Measurements from ENCODE around the gene PRICKLE2. TPM values are rescaled to one million over a fixed set of nuclear protein-coding genes. Genes with fewer than 3 reads are reported as not detected.
A peak's percentile ranks its signal among the peaks of the same experiment; 100 is the strongest.

PRICKLE2 gene
- total RNA-seq, 1 donor from 2014 or later: 84.4 TPM

DNA sequence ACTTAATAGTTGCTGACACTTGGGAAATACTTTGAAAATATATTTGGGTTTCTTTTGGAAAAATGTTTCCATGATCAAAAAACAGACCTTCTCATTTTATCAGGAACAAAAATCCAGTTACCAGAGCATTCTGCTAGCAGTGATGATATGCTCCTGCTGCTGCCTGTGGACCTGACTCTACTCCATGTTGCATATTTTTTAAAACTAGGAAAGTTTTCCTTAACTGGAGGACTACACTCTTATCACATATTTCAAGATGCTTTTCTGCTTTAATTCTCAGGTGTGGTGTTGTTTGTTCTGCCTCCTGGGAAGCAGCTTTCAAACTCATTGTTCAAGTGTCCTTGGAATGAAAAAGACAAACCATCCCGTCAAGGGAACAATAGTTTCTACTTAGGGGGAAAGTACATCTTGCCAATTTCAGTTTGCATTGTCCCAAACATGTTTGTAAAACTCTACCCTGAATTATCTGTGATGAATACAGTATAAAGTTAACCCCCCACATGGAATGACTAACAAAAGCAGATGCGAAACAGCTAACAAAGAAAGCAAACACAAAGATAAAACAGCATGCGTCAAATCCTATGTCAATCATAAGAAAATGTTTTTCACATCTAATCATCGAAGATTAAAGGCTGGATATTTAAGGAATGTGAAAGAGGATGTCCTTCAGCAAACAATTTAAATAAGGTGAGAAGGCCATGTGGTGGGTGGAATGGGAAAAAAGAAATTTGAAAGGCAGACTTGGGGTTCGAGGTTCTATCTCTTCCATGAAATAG is 161.9 kb downstream of the PRICKLE2 start:
- Histone ChIP-seq H3K4me1 (ENCODE audit: insufficient read depth, low read length) (peaks cover 22% of the 10 kb centered on the region), H2AFZ (ENCODE audit: low read depth, low read length) (no peak overlapping the region), H3K27me3 (ENCODE audit: insufficient read depth, low read length) (no peaks in the 10 kb centered on the region), H3K4me3 (ENCODE audit: insufficient read depth, low read depth, low read length) (no peak overlapping the region), H3K79me2 (ENCODE audit: insufficient read depth, low read length) (no peaks in the 10 kb centered on the region), H3K9me3 (ENCODE audit: insufficient read depth, low read depth, low read length) (no peaks in the 10 kb centered on the region), H3K36me3 (ENCODE audit: insufficient read depth, low read length) (no peaks in the 10 kb centered on the region), H3K4me2 (ENCODE audit: low read length) (peak overlapping the region; percentile 64), H4K20me1 (ENCODE audit: insufficient read depth, low read length) (no peaks in the 10 kb centered on the region), H3K9ac (ENCODE audit: low read length) (peak overlapping the region; percentile 39), H3K27ac (ENCODE audit: low read depth, low read length) (peak overlapping the region; percentile 63)
- Mint-ChIP-seq H3K27me3 (ENCODE audit: low read depth, unreplicated experiment) (no peaks in the 10 kb centered on the region), H3K36me3 (ENCODE audit: low read depth, unreplicated experiment) (no peaks in the 10 kb centered on the region), H3K4me1 (ENCODE audit: low read depth, unreplicated experiment) (peaks cover 11% of the 10 kb centered on the region), H3K27ac (ENCODE audit: unreplicated experiment) (no peak overlapping the region), H3K4me3 (ENCODE audit: unreplicated experiment) (no peak overlapping the region), H3K9me3 (ENCODE audit: unreplicated experiment) (no peaks in the 10 kb centered on the region)
- FAIRE-seq: peak; percentile 13
- peak; percentile 75 for DNase-seq (ENCODE audit: low read depth)
- TF ChIP-seq, protein P1, sequence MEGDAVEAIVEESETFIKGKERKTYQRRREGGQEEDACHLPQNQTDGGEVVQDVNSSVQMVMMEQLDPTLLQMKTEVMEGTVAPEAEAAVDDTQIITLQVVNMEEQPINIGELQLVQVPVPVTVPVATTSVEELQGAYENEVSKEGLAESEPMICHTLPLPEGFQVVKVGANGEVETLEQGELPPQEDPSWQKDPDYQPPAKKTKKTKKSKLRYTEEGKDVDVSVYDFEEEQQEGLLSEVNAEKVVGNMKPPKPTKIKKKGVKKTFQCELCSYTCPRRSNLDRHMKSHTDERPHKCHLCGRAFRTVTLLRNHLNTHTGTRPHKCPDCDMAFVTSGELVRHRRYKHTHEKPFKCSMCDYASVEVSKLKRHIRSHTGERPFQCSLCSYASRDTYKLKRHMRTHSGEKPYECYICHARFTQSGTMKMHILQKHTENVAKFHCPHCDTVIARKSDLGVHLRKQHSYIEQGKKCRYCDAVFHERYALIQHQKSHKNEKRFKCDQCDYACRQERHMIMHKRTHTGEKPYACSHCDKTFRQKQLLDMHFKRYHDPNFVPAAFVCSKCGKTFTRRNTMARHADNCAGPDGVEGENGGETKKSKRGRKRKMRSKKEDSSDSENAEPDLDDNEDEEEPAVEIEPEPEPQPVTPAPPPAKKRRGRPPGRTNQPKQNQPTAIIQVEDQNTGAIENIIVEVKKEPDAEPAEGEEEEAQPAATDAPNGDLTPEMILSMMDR (IDR thresholded peaks at IDR 0.05; ENCODE audit: insufficient read depth, low read depth, low read length): no peak
- no peak for TF ChIP-seq EZH2 (IDR thresholded peaks at IDR 0.05; ENCODE audit: insufficient read depth, low read length)

DNA sequence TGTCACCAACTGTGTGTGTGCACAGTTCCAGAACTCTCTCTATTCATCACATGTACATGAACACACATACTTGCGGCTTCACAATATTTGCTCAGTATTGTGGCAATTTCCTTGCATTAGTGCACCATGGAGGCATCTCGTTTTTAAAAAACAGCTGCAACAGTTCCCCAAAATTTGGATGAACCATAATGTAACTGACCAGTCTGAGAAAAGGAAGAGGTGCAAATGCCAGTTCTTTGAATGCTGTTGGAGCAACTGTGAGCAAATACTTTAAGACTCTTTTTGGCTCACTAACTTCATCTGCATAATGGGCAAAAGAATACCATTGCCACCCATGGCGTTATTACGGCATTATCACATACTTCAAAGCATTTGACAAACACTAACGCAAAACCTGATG is 163.6 kb downstream of the PRICKLE2 start:
- no peak overlapping the region for H3K4me3 ChIP-seq (ENCODE audit: insufficient read depth, low read depth, low read length)
- no peaks in the 10 kb centered on the region for H4K20me1 ChIP-seq (ENCODE audit: insufficient read depth, low read length)
- H3K9ac ChIP-seq (ENCODE audit: low read length): no peak overlapping the region
- Mint-ChIP-seq H3K4me3 (ENCODE audit: unreplicated experiment) (no peak overlapping the region), H3K4me1 (ENCODE audit: low read depth, unreplicated experiment) (peaks cover 13% of the 10 kb centered on the region), H3K27me3 (ENCODE audit: low read depth, unreplicated experiment) (no peaks in the 10 kb centered on the region), H3K36me3 (ENCODE audit: low read depth, unreplicated experiment) (no peaks in the 10 kb centered on the region), H3K9me3 (ENCODE audit: unreplicated experiment) (no peaks in the 10 kb centered on the region), H3K27ac (ENCODE audit: unreplicated experiment) (no peak overlapping the region)
- H3K79me2 ChIP-seq (ENCODE audit: insufficient read depth, low read length): no peaks in the 10 kb centered on the region
- H3K9me3 ChIP-seq (ENCODE audit: insufficient read depth, low read depth, low read length): no peaks in the 10 kb centered on the region
- H3K4me2 ChIP-seq (ENCODE audit: low read length): no peak overlapping the region
- peaks cover 17% of the 10 kb centered on the region for H3K4me1 ChIP-seq (ENCODE audit: insufficient read depth, low read length)
- TF ChIP-seq, protein P1 (IDR thresholded peaks at IDR 0.05; ENCODE audit: insufficient read depth, low read depth, low read length): no peak
- no peak for TF ChIP-seq EZH2 (IDR thresholded peaks at IDR 0.05; ENCODE audit: insufficient read depth, low read length)
- no peaks in the 10 kb centered on the region for H3K27me3 ChIP-seq (ENCODE audit: insufficient read depth, low read length)
- H2AFZ ChIP-seq (ENCODE audit: low read depth, low read length): no peak overlapping the region
- no peaks in the 10 kb centered on the region for H3K36me3 ChIP-seq (ENCODE audit: insufficient read depth, low read length)
- no peak for DNase-seq (ENCODE audit: low read depth)
- H3K27ac ChIP-seq (ENCODE audit: low read depth, low read length): no peak overlapping the region
- FAIRE-seq: no peak
